ENCODE measurements around the gene APBA3.

The APBA3 gene

DNA sequence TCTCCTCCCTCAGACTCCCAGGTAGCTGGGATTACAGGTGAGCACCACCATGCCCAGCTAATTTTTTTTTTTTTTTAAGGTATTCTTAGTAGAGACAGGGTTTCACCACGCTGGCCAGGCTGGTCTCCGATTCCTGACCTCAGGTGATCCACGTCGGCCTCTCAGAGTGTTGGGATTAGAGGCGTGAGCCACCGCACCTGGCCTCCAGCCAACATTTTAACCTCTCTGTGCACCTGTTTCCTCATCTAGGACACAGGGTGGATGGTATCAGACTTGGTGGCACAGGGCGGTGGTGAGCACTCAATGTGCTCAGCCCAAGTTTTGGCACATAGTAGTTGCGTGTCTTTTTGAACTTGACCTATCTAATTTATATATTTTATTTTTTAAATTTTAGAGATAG, 12.5 kb downstream of the APBA3 start:
- no peak for DNase-seq (ENCODE audit: low spot score)

DNA sequence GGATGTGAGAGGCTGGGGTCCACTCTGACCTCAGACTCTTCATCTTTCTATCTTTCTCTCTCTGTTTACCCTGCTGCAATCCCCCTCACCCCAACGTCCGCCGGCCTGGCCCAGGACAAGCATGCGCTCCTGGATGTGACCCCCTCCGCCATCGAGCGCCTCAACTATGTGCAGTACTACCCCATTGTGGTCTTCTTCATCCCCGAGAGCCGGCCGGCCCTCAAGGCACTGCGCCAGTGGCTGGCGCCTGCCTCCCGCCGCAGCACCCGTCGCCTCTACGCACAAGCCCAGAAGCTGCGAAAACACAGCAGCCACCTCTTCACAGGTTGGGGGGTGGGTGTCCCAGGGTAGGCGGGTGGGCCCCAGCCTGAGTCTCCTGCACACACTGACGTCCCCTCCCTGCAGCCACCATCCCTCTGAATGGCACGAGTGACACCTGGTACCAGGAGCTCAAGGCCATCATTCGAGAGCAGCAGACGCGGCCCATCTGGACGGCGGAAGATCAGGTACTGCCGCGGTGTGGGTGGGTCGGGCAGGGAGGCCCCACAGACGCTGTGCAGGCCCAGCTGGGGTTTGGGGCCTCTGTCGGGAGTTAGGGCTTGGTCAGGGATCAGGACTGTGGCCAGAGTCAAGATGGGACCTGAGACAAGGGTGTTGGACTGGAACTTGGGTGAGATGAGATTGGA, 15.0 kb downstream of the APBA3 start:
- no peak for DNase-seq (ENCODE audit: low spot score)

DNA sequence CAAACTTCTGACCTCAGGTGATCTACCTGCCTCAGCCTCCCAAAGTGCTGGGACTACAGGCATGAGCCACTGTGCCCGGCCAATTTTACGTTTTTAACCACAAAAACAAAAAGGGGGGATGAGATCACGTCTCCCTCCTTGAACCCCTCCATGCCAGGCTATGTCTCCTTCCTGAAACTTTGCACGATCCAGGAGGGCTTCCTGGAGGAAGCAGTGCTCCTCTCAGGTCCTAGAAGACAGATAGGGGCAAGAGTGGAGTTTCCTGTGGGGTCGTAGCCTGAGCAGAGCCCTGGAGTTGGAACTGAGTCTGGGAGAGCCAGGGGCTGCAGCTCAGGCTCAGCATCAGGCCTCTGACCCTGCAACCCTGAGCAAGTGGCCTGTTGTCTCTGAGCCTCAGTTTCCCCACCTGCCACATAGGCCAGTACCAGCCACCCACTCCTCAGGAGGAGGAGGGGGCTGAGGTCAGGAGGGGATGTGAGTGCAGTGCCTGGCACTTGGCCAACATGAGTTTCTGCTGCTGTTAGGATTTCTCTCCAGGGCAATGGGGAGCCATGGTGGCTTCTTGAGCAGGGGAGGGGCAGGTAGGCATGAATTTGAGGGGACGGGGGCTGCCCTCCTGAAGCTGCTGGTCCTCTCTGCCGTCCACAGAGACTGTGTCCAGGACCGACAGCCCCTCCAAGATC, 16.0 kb downstream of the APBA3 start:
- no peak for DNase-seq (ENCODE audit: low spot score)

DNA sequence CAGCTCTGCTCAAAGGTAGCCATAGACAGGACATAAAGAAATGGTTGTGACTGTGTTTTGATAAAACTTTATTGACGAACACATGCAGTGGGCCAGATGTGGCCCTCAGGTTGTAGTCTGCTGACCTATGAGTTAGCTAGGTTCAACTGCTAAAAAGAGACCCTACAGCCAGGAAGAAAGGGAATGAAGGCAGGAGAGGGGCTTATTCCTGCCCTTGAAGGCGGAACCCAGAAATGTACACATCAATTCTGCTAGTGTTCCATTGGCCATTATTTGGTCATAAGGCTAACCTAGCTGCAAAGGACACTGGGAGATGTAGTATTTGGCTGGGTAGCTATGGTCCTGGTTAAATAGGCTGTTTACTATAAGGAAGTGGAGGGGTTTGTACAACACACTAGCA, 18.0 kb downstream of the APBA3 start:
- DNase-seq (ENCODE audit: low spot score), result no peak

DNA sequence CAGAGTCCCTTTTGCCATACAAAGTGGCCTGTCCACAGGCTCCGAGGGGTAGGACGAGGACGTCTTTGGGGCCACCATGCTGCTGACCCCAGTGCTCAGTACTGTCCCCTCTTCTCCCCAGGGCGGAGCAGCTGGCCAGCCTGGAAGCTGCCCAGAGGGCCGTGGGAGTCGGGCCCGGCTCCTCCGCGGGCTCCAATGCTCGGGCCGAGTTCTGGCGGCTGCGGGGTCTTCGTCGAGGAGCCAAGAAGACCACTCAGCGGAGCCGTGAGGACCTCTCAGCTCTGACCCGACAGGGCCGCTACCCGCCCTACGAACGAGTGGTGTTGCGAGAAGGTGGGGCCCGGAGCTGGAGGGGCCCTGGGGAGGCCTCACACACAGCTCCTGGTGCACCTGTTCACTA, 21.1 kb downstream of the APBA3 start:
- DNase-seq (ENCODE audit: low spot score), result no peak

DNA sequence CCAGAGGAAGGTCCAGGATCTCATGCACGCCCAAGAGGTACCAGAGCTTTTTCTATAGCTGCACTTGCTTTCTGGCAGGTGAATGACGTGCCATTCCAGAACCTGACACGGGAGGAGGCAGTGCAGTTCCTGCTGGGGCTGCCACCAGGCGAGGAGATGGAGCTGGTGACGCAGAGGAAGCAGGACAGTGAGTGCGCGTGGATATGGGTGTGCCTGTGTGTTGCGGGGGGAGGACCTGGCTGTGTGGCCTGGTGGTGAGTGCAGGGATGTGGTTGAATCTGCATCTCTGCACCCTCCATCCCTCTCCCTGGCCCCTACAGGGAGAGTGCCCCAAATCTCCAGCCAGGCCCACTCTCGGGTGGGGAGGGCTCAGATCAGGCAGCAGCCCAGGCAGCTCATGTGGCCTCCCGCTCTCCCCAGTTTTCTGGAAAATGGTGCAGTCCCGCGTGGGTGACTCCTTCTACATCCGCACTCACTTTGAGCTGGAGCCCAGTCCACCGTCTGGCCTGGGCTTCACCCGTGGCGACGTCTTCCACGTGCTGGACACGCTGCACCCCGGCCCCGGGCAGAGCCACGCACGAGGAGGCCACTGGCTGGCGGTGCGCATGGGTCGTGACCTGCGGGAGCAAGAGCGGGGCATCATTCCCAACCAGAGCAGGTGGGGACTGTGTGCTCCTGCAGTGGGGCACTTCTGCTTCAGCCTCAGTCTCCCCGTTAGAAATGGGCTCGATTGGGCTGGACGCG, 22.8 kb downstream of the APBA3 start:
- DNase-seq (ENCODE audit: low spot score), result no peak

DNA sequence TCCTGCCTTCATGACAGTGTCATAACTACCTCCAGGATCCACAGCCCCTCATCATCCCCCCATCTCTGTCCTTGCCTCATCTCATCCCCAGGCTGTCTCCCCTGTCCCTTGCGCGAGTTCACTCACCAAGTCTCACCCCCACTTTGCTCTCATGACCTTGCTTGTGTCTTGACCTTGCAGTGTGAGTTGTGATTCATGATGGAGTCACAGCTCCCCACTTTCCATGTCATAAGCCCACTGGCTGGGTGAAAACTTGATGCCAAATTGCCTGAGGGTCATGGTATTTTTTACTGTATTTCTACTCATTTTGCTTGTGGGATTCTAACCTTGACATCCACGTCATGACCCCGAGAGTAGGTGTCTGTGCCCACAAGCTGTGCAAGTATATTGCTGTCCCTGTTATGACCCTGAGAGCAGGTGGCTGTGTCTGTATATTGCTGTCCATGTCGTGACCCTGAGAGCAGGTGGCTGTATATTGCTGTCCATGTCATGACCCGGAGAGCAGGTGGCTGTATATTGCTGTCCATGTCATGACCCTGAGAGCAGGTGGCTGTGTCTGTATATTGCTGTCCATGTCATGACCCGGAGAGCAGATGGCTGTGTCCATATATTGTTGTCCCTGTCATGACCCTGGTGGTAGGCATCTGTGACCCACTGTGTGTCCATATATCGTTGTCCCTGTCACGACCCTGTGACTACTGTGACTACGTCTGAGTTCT, 23.8 kb downstream of the APBA3 start:
- no peak for DNase-seq (ENCODE audit: low spot score)

DNA sequence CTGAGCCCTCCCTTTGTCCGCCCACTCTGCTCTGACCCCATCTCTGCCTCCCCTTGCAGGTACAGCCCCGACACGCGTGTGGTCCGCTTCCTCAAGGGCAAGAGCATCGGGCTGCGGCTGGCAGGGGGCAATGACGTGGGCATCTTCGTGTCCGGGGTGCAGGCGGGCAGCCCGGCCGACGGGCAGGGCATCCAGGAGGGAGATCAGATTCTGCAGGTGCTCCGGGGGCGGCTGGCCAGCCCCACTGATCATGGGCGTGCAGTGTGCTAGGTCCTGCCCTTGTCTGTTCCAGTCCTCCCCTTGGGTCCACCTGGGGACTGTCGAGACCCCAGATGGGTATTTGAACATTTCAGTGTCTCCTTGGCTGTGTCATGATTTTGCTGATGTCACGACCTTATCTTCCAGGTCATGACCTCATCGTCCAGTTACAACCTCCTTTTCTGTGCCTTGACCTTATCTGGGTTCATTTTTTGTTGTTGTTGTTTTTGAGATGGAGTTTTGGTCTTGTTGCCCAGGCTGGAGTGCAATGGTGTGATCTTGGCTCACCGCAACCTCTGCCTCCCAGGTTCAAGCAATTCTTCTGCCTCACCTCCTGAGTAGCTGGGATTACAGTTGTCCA, 25.3 kb downstream of the APBA3 start:
- DNase-seq (ENCODE audit: low spot score), result no peak

DNA sequence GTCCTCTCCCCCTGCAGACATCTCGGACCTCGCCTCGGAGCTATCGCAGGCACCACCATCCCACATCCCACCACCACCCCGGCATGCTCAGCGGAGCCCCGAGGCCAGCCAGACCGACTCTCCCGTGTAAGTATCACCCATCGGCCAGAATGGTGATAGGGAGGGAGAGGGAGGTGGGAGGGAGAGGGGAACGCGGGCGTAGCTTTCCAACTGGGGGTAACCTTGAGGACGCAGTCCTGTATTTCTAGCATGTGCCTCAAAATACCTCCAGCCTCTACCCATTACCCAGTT, 27.2 kb downstream of the APBA3 start:
- DNase-seq (ENCODE audit: low spot score), result no peak

DNA sequence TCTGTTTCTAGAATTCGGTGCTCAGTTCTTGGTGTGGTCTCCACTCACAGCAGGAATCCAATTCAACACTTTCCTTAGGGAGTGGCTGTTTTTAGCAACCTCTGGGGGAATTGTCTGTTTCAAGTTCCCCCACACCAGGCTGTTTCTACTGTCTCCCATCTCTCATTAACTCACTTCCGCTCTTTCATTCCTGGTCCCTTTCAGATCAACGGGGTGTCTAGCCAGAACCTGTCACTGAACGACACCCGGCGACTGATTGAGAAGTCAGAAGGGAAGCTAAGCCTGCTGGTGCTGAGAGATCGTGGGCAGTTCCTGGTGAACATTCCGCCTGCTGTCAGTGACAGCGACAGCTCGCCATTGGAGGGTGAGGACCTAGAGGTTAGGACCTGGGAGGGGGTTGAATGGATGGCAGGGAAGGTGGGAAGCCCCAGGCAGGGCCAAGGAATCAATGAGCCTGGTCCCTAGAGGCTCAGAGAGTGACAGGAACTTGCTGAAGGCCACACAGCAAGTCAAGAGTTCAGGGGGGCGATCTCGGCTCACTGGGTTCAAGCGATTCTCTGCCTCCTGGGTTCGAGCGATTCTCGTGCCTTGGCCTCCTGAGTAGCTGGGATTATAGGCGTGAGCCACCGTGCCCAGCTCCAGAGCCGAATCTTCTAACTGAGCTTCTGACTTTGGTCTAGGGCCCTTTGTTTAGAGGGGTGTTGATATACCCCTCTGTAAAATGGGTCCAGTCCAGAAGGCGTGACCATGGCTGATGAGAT, 27.8 kb downstream of the APBA3 start:
- no peak for DNase-seq (ENCODE audit: low spot score)

DNA sequence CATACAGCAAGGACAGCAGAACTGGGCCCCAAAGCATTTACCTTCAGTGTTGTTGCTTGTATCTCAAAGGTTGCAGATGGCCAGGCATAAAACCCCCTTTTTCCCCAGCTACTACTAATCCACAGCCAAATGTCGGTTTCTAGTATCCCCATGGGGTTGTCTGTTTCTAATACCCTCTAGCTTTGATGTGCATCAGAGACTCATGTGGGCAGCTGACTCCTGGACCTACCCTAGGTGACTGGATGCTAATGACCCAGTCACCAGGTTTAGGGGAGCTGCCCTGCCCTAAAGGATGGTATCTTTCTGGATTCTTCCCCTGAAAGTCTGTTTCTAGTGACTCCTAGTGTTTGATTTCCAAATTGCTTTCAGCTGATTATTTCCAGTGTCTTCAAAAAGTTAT, 29.4 kb downstream of the APBA3 start:
- DNase-seq (ENCODE audit: low spot score), result no peak

DNA sequence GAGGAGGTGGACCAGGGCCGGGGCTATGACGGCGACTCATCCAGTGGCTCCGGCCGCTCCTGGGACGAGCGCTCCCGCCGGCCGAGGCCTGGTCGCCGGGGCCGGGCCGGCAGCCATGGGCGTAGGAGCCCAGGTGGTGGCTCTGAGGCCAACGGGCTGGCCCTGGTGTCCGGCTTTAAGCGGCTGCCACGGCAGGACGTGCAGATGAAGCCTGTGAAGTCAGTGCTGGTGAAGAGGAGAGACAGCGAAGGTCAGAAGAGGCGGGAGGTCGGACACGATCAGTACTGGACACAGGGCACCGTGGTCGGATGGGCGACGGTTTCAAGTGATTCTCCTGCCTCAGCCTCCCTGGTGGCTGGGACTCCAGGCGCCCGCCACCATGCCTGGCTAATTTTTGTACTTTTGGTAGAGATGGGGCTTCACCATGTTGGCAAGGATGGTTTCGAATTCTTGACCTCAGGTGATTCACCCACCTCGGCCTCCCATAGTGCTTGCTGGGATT, 31.0 kb downstream of the APBA3 start:
- DNase-seq (ENCODE audit: low spot score), result no peak

DNA sequence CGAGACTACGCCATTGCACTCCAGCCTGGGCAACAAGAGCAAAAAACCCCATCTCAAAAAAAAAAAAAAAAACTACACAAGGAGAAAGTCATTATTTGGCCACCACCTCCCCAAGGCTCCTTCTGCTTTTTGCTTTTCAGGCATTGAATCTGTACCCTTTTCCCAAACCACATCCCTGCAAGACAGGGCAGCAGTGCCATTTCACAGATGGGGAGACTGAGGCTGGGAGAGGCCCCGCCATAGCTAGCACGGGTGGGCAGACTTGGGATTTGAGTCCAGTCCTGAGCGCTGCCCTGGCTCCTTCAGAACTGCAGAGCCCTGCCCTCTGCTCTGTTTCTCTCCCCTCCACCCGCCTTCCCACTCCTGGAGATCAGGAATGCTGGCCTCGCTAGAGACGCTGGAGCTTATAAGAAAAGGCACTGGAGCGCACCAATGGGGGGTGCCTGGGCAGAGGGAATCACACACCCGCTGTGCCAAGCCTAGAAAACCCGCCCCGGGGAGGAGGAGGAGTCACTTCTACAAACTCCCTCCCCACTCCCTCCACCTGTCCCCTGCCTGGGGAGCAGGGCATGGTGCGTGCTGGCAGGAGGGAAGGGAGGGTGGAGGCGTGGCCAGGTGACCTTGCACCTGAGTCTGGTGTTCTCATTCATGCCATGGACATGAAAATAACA, 35.7 kb downstream of the APBA3 start:
- no peak for DNase-seq (ENCODE audit: low spot score)

DNA sequence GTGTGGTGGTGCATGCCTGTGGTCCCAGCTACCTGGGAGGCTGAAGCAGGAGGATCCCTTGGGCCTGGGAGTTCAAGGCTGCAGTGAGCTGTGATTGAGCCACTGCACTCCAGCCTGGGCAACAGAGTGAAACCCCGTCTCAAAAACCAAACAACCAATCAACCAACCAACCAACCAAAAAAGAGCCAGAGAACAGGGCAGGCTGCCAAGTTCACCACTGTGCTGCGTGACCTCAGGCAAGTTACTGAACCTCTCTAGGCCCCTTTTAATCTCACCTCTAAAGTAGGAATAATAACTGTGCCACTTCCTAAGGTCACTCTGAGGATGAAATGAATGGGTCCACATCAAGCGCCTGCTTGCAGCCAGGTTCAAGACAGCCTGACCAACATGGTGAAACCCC, 36.4 kb downstream of the APBA3 start:
- DNase-seq (ENCODE audit: low spot score), result no peak

DNA sequence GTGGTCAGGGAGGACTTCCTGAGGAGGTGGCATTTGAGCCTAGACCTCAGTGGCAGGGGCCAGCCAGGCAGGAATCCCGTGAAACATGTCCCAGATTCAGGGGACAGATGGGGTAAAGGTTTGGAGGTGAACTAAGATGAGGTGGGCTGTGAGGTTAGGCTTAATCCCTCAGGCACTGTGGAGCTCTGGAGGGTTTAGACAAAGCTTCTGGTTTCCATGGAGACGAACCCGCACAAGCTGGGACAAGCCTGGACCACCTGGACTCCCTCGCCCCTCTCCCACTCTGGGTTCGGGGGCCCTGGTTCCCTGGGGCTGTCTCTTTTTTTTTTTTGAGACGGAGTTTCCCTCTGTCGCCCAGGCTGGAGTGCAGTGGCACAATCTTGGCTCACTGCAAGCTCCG, 37.6 kb downstream of the APBA3 start:
- DNase-seq (ENCODE audit: low spot score), result no peak

DNA sequence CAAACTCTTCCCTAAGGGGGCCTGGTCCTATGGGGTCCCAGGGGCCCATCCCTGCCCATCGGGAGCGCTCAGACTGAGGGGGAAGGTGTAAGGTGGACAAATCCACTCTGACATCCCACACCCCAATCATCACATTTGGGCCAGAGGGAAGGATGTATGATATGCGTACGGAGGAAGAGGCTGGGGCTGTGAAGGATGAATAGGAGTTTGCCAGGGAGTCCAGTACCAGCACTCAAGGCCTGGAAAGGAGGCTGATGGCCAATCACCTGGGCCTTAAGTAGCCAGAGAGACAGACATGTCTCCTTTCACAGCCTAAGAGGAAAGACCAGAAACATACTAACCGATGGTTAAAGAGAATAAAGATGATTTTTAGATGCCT, 38.4 kb downstream of the APBA3 start:
- DNase-seq (ENCODE audit: low spot score), result no peak

DNA sequence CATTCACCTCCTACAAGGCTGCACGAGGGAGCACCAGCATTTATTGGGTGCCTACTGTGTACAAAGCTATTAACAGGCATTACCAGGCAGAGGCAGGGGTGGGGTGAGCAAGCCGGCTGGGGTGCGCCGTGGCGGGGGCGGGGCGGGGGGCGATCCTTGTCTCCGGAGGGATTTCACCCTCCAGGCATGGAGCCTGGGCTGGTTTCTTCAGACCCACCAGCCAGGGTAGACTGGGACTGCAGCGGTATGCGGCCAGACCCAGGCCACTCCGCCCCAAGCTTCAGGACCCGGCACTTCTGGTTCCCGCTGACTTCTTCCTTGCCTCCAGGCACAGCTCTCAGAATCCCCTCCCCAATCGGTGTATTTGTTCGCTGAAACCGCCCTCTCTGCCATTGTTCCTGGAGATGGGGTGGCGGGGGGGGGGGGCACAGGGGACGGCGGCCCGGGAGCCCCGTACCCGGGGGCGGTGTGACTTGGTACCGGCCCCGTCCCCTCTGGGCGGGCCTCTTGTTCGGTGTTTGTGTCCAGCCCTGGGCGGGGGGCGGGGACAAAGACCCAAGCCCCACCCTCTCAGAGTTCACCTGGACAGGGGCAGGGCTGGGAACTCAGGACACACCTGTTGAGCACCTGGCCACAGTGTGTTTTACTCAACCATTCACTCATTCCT, 38.9 kb downstream of the APBA3 start:
- DNase-seq (ENCODE audit: low spot score), result no peak

DNA sequence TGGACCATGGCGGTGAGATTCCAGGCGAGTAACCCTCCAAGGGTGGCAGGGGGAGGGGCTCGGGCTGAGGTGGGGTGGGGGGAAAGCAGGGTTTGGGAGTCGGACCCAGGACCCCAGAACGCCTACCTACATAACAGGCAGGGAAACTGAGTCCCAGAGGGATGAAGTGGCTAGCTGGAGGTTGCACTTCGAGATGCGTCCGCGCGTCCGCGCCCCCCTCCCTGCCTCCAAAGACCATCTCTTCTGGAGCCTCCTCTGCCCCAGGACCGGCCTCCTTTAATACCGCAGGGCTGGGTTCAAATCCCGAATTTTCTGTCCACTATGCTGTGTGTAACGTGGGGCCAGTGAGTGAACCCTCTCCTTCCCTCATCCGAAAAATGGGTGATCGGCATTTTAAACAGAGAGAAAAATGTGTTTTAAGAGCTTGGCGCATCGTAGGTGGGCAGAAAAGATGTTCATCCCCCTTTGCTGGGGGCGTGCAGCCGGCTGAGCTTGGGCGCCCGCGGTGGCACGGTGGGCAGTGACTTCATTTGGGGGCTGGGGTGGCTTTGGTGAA, 39.5 kb downstream of the APBA3 start:
- no peak for DNase-seq (ENCODE audit: low spot score)

DNA sequence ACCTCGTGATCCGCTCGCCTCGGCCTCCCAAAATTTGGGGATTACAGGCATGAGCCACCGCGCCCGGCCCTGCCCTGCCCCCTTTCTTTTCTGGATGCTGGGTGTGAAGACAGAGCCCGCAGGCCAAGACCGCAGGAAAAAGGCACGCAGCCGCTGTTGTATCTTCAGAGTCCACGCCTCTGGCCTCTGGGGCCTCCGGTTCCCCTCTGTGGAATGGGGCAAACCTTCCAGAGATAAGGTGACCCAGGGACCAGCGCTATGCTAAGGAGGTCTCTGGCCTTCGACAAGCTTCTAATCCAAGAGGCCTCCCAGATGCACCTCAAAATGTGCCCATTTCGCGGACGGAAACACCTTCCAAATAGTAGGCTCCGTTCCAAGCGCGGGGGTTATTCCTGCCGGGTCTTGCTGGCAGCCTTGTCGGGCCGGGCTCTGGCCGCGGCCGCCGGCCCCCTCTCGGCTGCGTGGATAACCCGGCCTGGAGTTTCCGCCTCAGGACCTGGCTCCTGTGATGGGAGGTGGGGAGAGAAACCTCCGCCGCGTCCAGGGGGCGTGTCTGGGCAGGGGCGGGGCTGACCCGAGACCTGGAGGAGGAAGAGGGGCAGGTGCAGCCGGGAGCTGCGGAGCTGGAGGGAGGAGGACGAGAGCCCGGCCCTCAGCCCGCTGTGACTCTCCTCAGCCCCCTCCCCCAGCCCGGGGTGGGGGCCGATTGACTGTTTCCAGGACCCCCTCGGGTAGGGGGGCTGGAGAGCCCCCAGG, 40.2 kb downstream of the APBA3 start:
- peak; percentile 90 for DNase-seq (ENCODE audit: low spot score)
